Progenitor cell of endocrine pancreas (in vitro differentiated cells): ENCODE results near the gene COLEC12. TPM values are rescaled to one million over a fixed set of nuclear protein-coding genes. Genes with fewer than 3 reads are reported as not detected.

ENCODE experiments used
- DNase-seq: peaks from one replicate; pipeline ENCODE4 v3.0.0; 2021; ENCODE audit warnings: low spot score; ENCODE audit not compliant: unreplicated experiment
- H3K27ac Mint-ChIP-seq: 2 replicates; pipeline ENCODE4 v1.8.0; 2021; ENCODE audit warnings: mild to moderate bottlenecking, moderate library complexity, mixed read lengths
- H3K27me3 Mint-ChIP-seq: 2 replicates; pipeline ENCODE4 v1.8.0; 2021; ENCODE audit warnings: mixed read lengths
- H3K36me3 Mint-ChIP-seq: 2 replicates; pipeline ENCODE4 v1.8.0; 2022; ENCODE audit warnings: mixed read lengths; ENCODE audit not compliant: insufficient read depth
- H3K4me1 Mint-ChIP-seq: 2 replicates; pipeline ENCODE4 v1.8.0; 2021; ENCODE audit warnings: low read depth, mixed read lengths
- H3K4me3 Mint-ChIP-seq: 2 replicates; pipeline ENCODE4 v1.8.0; 2021; ENCODE audit warnings: low read depth, mild to moderate bottlenecking, moderate library complexity, mixed read lengths
- H3K9me3 Mint-ChIP-seq: 2 replicates; pipeline ENCODE4 v1.8.0; 2021; ENCODE audit warnings: low read depth, mixed read lengths
- CTCF ChIP-seq: fragments of 200-600 bp; sonication (generic); IDR thresholded peaks from one replicate; pipeline ENCODE4 v1.5.0; 2021; ENCODE audit warnings: antibody characterized with exemption, mild to moderate bottlenecking; ENCODE audit not compliant: unreplicated experiment
- total RNA-seq: library from RNA; stranded (reverse); gene quantifications from 2 replicates; pipeline ENCODE4 v1.2.1, GENCODE V29; 2021

Gene COLEC12
- total RNA-seq, 1 donor from 2014 or later: 0.55 TPM

DNA sequence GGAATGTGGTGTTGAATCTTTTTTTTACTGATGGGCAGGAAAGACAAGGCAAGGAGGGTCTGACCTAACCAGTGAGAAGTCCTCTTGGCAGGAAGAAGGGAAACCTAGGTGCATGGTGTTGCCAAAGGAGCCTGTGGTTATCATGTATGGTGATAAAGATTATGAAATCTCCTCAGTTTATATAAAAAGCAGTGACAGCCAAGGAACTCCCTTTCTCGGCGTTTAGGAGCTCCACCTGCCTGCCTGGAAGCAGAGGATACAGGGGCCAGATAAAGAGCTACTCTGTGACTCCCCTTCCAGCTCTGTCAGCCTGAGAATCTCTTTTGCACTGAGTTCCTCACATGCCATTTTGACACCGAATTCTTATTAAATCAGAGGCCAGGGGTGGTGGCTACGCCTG, 26.1 kb downstream of the COLEC12 start:
- H3K36me3 Mint-ChIP-seq: no peaks in the 10 kb centered on the region
- no peak overlapping the region for H3K4me3 Mint-ChIP-seq
- H3K27me3 Mint-ChIP-seq: peaks cover 3% of the 10 kb centered on the region
- H3K27ac Mint-ChIP-seq: no peak overlapping the region
- DNase-seq: no peak
- H3K9me3 Mint-ChIP-seq: no peaks in the 10 kb centered on the region
- peaks cover 17% of the 10 kb centered on the region for H3K4me1 Mint-ChIP-seq
- TF ChIP-seq CTCF: no peak

DNA sequence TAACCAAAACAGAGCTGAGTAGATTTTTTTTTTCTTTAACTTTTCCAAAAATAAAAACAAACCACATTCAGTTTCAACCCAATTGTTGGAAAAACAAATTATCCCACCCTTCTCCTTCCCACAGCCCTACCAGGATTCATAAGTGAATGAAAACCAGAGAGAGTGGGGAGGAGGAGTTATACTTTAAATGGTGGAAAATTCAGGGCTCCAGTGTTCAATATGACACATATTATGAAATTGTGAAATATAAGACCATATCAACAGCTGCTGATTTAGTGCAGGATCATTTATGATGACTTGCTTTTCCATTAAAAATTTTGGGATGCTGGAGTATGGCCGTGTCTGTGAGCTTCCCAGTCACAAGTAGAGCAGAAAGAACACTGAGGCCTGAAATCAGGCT, 26.7 kb downstream of the COLEC12 start:
- Mint-ChIP-seq H3K27ac (no peak overlapping the region), H3K9me3 (no peaks in the 10 kb centered on the region), H3K36me3 (no peaks in the 10 kb centered on the region), H3K27me3 (peaks cover 3% of the 10 kb centered on the region), H3K4me3 (no peak overlapping the region), H3K4me1 (peaks cover 17% of the 10 kb centered on the region)
- no peak for TF ChIP-seq CTCF
- DNase-seq: no peak

GRCh38 chr18:471716-472115, 28.8 kb downstream of the COLEC12 start:
- Mint-ChIP-seq H3K27me3 (peaks cover 3% of the 10 kb centered on the region), H3K9me3 (no peaks in the 10 kb centered on the region), H3K4me1 (peaks cover 14% of the 10 kb centered on the region), H3K4me3 (no peak overlapping the region), H3K36me3 (no peaks in the 10 kb centered on the region), H3K27ac (no peak overlapping the region)
- no peak for TF ChIP-seq CTCF
- DNase-seq: no peak

- no peak for DNase-seq
- TF ChIP-seq CTCF: no peak
- no peaks in the 10 kb centered on the region for H3K9me3 Mint-ChIP-seq
- no peak overlapping the region for H3K4me3 Mint-ChIP-seq
- peaks cover 6% of the 10 kb centered on the region for H3K27me3 Mint-ChIP-seq
- no peak overlapping the region for H3K27ac Mint-ChIP-seq
- H3K36me3 Mint-ChIP-seq: no peaks in the 10 kb centered on the region
- peaks cover 8% of the 10 kb centered on the region for H3K4me1 Mint-ChIP-seq
Observed at GRCh38 chr18:470661-471501, 29.6 kb downstream of the COLEC12 start.

GRCh38 chr18:468955-469790, 31.3 kb downstream of the COLEC12 start:
- H3K27ac Mint-ChIP-seq: no peak overlapping the region
- no peak for DNase-seq
- no peaks in the 10 kb centered on the region for H3K4me1 Mint-ChIP-seq
- no peak for TF ChIP-seq CTCF
- H3K9me3 Mint-ChIP-seq: no peaks in the 10 kb centered on the region
- no peaks in the 10 kb centered on the region for H3K36me3 Mint-ChIP-seq
- peaks cover 7% of the 10 kb centered on the region for H3K27me3 Mint-ChIP-seq
- H3K4me3 Mint-ChIP-seq: no peak overlapping the region
